Fibroblast of lung (primary cell): ENCODE data around the gene SCAPER. TPM values are rescaled to one million over a fixed set of nuclear protein-coding genes. Genes with fewer than 3 reads are reported as not detected.

Experiments
- DNase-seq, 2 donors: peaks; one replicate each; pipeline versions ENCODE4 v3.0.0 to v3.0.0-alpha.2; 2010; ENCODE audit warnings: low read depth in 2 of 2
- H2AFZ ChIP-seq: 2 replicates; pipeline ENCODE4 v1.5.1; 2012; ENCODE audit warnings: low read length, control low read depth, inconsistent platforms
- H3K27ac ChIP-seq: 2 replicates; pipeline ENCODE4 v1.5.1; 2011; ENCODE audit warnings: low read length, control low read depth; ENCODE audit not compliant: insufficient read depth
- H3K27me3 ChIP-seq: 2 replicates; pipeline ENCODE4 v1.5.1; 2011; ENCODE audit warnings: mild to moderate bottlenecking, low read length; ENCODE audit not compliant: control insufficient read depth, insufficient read depth
- H3K36me3 ChIP-seq: 2 replicates; pipeline ENCODE4 v1.5.1; 2011; ENCODE audit warnings: low read length; ENCODE audit not compliant: control insufficient read depth, insufficient read depth
- H3K4me1 ChIP-seq: 2 replicates; pipeline ENCODE4 v1.5.1; 2011; ENCODE audit warnings: low read length; ENCODE audit not compliant: control insufficient read depth, insufficient read depth; ENCODE audit errors: extremely low read depth
- H3K4me2 ChIP-seq: 2 replicates; pipeline ENCODE4 v1.5.1; 2011; ENCODE audit warnings: low read length, control low read depth; ENCODE audit not compliant: insufficient read depth; ENCODE audit errors: extremely low read depth
- H3K4me3 ChIP-seq, 4 experiments: fragments of 200-600 bp in 1 of 4; sonication (generic) in 1 of 4; replicated peaks in 1 of 4; 2 replicates each; pipeline ENCODE4 v1.5.1; 2011 to 2016; ENCODE audit warnings: low read length in 4 of 4, low read depth in 3 of 4, mild to moderate bottlenecking in 3 of 4, control low read depth in 2 of 4, inconsistent platforms in 1 of 4, mixed read lengths in 1 of 4; ENCODE audit not compliant: insufficient read depth in 1 of 4; ENCODE audit errors: control extremely low read depth in 1 of 4
- H3K79me2 ChIP-seq: 2 replicates; pipeline ENCODE4 v1.5.1; 2012; ENCODE audit warnings: mild to moderate bottlenecking, low read length, inconsistent platforms; ENCODE audit not compliant: control insufficient read depth, insufficient read depth
- H3K9ac ChIP-seq: 2 replicates; pipeline ENCODE4 v1.5.1; 2011; ENCODE audit warnings: mild to moderate bottlenecking, low read length, control low read depth; ENCODE audit not compliant: insufficient read depth
- H3K9me3 ChIP-seq: 2 replicates; pipeline ENCODE4 v1.5.1; 2012; ENCODE audit warnings: low read depth, low read length; ENCODE audit not compliant: control insufficient read depth, insufficient read depth
- H4K20me1 ChIP-seq: 2 replicates; pipeline ENCODE4 v1.5.1; 2011; ENCODE audit warnings: low read length; ENCODE audit not compliant: control insufficient read depth, insufficient read depth; ENCODE audit errors: extremely low read depth
- EZH2 ChIP-seq: IDR thresholded peaks from 2 replicates; pipeline ENCODE4 v1.5.1; 2012; ENCODE audit warnings: low read length, control low read depth, mild to moderate bottlenecking; ENCODE audit errors: missing control alignments
- polyA plus RNA-seq, 2 donors: library from polyadenylated mRNA; depleted of rRNA in 1 of 2; stranded (reverse) in 1 of 2; unstranded in 1 of 2; fragments of >200 nt; gene quantifications; 2 replicates each; pipeline ENCODE4 v1.2.1, GENCODE V29; 2011 to 2012; ENCODE audit warnings: missing spikeins in 1 of 2
- total RNA-seq: library from RNA; depleted of rRNA; stranded (reverse); fragments of >200 nt; gene quantifications from 2 replicates; pipeline ENCODE4 v1.2.1, GENCODE V29; 2014
- TF ChIP-seq, protein P1 (sequence below), 2 donors: IDR thresholded peaks in 1 of 2; conservative IDR thresholded peaks in 1 of 2; 1 replicate in 1 of 2; 2 replicates in 1 of 2; pipeline ENCODE4 v1.5.1; 2011 to 2012; ENCODE audit warnings: low read length in 2 of 2, control low read depth in 1 of 2, inconsistent platforms in 1 of 2, low read depth in 1 of 2, mild to moderate bottlenecking in 1 of 2

SCAPER gene
- total and polyA plus RNA-seq, 2 donors (not counting 1 experiment from before 2014, with no cell fraction given): 2.3 to 9.1 TPM

DNA sequence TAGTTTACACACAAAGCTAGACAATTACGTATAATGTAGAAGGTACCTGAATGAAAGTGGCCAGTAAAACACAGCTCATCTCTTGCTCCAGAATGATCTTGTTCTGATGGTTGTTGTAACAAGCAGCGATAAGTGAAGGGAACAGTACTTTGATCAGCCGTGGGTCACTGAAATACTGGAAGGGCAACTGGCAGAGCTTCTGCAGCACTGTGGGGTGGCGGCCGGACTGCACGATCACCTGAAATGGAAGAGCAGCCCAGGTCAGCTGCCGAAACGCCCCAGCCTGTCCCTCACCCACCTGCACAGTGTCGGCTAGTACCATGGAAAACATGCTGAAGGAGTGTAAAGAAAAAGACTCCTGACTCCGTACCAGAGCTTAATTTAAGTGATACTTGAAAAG is 551.2 kb downstream of the SCAPER start:
- Histone ChIP-seq H3K36me3 (no peaks in the 10 kb centered on the region), H3K4me1 (no peaks in the 10 kb centered on the region), H3K4me2 (no peak overlapping the region), H3K4me3 (no peak overlapping the region), H3K9me3 (no peaks in the 10 kb centered on the region), H4K20me1 (no peaks in the 10 kb centered on the region), H3K9ac (no peak overlapping the region), H2AFZ (no peak overlapping the region), H3K27ac (no peak overlapping the region), H3K27me3 (no peaks in the 10 kb centered on the region), H3K79me2 (no peaks in the 10 kb centered on the region)
- TF ChIP-seq, protein P1, sequence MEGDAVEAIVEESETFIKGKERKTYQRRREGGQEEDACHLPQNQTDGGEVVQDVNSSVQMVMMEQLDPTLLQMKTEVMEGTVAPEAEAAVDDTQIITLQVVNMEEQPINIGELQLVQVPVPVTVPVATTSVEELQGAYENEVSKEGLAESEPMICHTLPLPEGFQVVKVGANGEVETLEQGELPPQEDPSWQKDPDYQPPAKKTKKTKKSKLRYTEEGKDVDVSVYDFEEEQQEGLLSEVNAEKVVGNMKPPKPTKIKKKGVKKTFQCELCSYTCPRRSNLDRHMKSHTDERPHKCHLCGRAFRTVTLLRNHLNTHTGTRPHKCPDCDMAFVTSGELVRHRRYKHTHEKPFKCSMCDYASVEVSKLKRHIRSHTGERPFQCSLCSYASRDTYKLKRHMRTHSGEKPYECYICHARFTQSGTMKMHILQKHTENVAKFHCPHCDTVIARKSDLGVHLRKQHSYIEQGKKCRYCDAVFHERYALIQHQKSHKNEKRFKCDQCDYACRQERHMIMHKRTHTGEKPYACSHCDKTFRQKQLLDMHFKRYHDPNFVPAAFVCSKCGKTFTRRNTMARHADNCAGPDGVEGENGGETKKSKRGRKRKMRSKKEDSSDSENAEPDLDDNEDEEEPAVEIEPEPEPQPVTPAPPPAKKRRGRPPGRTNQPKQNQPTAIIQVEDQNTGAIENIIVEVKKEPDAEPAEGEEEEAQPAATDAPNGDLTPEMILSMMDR (conservative IDR thresholded peaks at IDR 0.05 in 1 of 2, IDR thresholded peaks at IDR 0.05 in 1 of 2; ENCODE audit: low read depth in 1 of 2, low read length in 2 of 2): no peak
- no peak for TF ChIP-seq EZH2
- DNase-seq: no peak

DNA sequence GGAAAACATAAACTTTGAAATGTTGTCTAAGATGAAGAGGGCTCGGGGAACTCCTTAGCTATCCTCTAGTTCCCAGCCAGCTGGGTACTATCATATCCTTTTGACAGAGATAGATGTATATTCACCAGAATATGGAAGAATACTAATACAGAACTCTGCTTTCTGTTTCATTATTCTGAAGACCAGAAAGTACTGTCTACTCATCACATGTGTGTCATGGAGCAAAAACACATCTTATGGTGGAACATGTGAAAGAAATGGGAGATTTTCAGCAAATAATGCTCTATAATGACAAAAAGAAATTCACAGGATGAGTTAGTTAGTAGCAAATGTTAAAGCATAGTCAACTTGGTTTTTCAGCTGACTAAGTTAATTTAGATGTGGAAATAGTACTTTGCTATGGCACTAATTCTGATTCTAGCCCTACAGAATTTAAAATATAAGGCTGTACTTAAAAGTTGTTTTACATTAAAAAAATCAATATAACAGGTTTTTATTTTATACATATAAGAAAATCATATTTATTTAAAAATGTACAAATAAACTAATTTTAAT is 552.0 kb downstream of the SCAPER start:
- no peak overlapping the region for H3K27ac ChIP-seq
- no peaks in the 10 kb centered on the region for H3K4me1 ChIP-seq
- no peaks in the 10 kb centered on the region for H3K27me3 ChIP-seq
- H3K79me2 ChIP-seq: no peaks in the 10 kb centered on the region
- H3K9me3 ChIP-seq: no peaks in the 10 kb centered on the region
- no peak overlapping the region for H3K4me2 ChIP-seq
- TF ChIP-seq, protein P1 (conservative IDR thresholded peaks at IDR 0.05 in 1 of 2, IDR thresholded peaks at IDR 0.05 in 1 of 2; ENCODE audit: low read depth in 1 of 2, low read length in 2 of 2): no peak
- TF ChIP-seq EZH2: no peak
- no peak overlapping the region for H2AFZ ChIP-seq
- no peak overlapping the region for H3K4me3 ChIP-seq
- no peaks in the 10 kb centered on the region for H3K36me3 ChIP-seq
- no peak for DNase-seq
- no peak overlapping the region for H3K9ac ChIP-seq
- no peaks in the 10 kb centered on the region for H4K20me1 ChIP-seq

GRCh38 chr15:76349301-76350070 is 555.7 kb downstream of the SCAPER start:
- Histone ChIP-seq H3K27ac (no peak overlapping the region), H3K36me3 (no peaks in the 10 kb centered on the region)
- DNase-seq: no peak

More at GRCh38 chr15:76349301-76350070, 555.7 kb downstream of the SCAPER start:
- Histone ChIP-seq H3K9ac (no peak overlapping the region), H3K4me2 (no peak overlapping the region), H3K27me3 (peaks cover 24% of the 10 kb centered on the region), H3K4me1 (no peaks in the 10 kb centered on the region), H2AFZ (no peak overlapping the region), H4K20me1 (no peaks in the 10 kb centered on the region), H3K9me3 (no peaks in the 10 kb centered on the region), H3K4me3 (no peak overlapping the region), H3K79me2 (no peaks in the 10 kb centered on the region)
- TF ChIP-seq, protein P1 (conservative IDR thresholded peaks at IDR 0.05 in 1 of 2, IDR thresholded peaks at IDR 0.05 in 1 of 2; ENCODE audit: low read depth in 1 of 2, low read length in 2 of 2): no peak
- no peak for TF ChIP-seq EZH2
